Ishikawa (cell line): Measurements from ENCODE around the gene TP53I13.

ENCODE experiments used
- CEBPB ChIP-seq: IDR thresholded peaks from 2 replicates; pipeline ENCODE4 v1.6.1; 2012
- CREB1 ChIP-seq: IDR thresholded peaks from 2 replicates; pipeline ENCODE4 v1.6.1; 2012; ENCODE audit warnings: low read depth
- EGR1 ChIP-seq: IDR thresholded peaks from 2 replicates; pipeline ENCODE4 v1.6.1; 2012
- EP300 ChIP-seq: IDR thresholded peaks from 2 replicates; pipeline ENCODE4 v1.6.1; 2012; ENCODE audit warnings: borderline replicate concordance
- FOXM1 ChIP-seq: IDR thresholded peaks from 2 replicates; pipeline ENCODE4 v1.6.1; 2012; ENCODE audit warnings: low read depth, borderline replicate concordance
- NFIC ChIP-seq: IDR thresholded peaks from 2 replicates; pipeline ENCODE4 v1.6.1; 2012
- RAD21 ChIP-seq: IDR thresholded peaks from 2 replicates; pipeline ENCODE4 v1.6.1; 2012; ENCODE audit warnings: low read depth
- REST ChIP-seq: IDR thresholded peaks from 2 replicates; pipeline ENCODE4 v1.6.1; 2012; ENCODE audit warnings: low read depth, mild to moderate bottlenecking
- TAF1 ChIP-seq: IDR thresholded peaks from 2 replicates; pipeline ENCODE4 v1.6.1; 2012; ENCODE audit warnings: low read depth, mild to moderate bottlenecking
- TCF12 ChIP-seq: IDR thresholded peaks from 2 replicates; pipeline ENCODE4 v1.6.1; 2012; ENCODE audit warnings: low read depth
- TEAD4 ChIP-seq: IDR thresholded peaks from 2 replicates; pipeline ENCODE4 v1.6.1; 2012
- YY1 ChIP-seq: IDR thresholded peaks from 2 replicates; pipeline ENCODE4 v1.6.1; 2012; ENCODE audit warnings: low read depth
- ZBTB7A ChIP-seq: IDR thresholded peaks from 2 replicates; pipeline ENCODE4 v1.6.1; 2012; ENCODE audit warnings: low read depth
- TF ChIP-seq, protein P1 (sequence below): IDR thresholded peaks from 2 replicates; pipeline ENCODE4 v1.6.1; 2012
- TF ChIP-seq, protein P2 (sequence below): IDR thresholded peaks from 2 replicates; pipeline ENCODE4 v1.6.1; 2012

The TP53I13 gene

GRCh38 chr17:29562615-29563014, 5.9 kb upstream of the TP53I13 start:
- no peak for TF ChIP-seq RAD21
- TF ChIP-seq NFIC = no peak
- no peak for TF ChIP-seq TCF12
- TF ChIP-seq EP300 = no peak
- no peak for TF ChIP-seq CREB1
- no peak for TF ChIP-seq ZBTB7A
- TF ChIP-seq, protein P1, sequence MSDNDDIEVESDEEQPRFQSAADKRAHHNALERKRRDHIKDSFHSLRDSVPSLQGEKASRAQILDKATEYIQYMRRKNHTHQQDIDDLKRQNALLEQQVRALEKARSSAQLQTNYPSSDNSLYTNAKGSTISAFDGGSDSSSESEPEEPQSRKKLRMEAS = no peak
- TF ChIP-seq TAF1 = no peak
- no peak for TF ChIP-seq YY1
- TF ChIP-seq EGR1 = no peak
- TF ChIP-seq REST = no peak
- no peak for TF ChIP-seq FOXM1
- TF ChIP-seq, protein P2, sequence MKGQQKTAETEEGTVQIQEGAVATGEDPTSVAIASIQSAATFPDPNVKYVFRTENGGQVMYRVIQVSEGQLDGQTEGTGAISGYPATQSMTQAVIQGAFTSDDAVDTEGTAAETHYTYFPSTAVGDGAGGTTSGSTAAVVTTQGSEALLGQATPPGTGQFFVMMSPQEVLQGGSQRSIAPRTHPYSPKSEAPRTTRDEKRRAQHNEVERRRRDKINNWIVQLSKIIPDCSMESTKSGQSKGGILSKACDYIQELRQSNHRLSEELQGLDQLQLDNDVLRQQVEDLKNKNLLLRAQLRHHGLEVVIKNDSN = no peak
- TF ChIP-seq TEAD4 = no peak
- TF ChIP-seq CEBPB = no peak

GRCh38 chr17:29563816-29564215, 4.7 kb upstream of the TP53I13 start:
- TF ChIP-seq RAD21 = no peak

DNA sequence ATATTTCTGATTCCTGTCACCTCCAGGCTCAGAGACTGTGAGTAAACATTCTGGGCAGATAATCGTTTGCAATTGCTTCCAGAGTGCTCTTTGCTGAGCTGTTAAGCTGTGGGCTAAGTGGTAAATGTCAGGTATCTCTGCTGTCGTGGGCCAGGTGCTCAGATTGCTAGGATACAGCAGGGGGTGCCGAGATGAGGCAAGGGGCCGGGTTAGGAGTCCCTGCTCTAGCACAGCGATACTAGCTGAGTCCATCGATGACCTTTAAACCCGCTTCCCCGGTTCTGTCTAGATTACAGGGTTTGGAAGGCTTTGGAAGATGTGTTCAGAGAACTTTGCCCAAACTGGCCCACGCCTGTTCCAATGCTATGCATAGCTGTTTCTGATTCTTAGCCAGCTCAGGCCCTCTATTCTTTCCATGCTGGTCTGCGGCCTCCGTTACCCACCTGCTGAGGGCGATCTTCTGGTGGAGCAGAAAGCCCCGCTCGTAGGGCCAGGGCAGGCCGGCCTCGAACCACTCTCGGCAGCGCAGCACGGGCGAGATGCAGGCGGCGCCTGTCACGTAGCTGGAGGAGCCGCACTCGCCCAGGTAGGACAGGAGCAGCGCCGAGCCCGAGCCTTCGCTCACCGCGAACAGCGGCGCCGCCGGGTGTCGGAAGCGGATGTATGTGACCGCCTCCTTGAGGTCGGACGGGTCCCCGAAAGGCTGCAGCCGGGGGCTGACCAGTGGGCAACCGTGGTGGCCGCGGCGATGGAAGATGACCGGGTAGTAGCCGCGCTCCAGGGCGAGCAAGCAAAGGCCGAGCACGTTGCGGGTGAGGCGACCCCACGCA, 2.6 kb upstream of the TP53I13 start:
- TF ChIP-seq CEBPB (no peak), TAF1 (no peak), TCF12 (no peak), ZBTB7A (no peak), NFIC (no peak), EGR1 (no peak), TEAD4 (no peak), RAD21 (no peak), EP300 (no peak), REST (no peak), CREB1 (no peak), FOXM1 (no peak), YY1 (no peak)
- TF ChIP-seq, protein P2 = no peak
- TF ChIP-seq, protein P1 = no peak

DNA sequence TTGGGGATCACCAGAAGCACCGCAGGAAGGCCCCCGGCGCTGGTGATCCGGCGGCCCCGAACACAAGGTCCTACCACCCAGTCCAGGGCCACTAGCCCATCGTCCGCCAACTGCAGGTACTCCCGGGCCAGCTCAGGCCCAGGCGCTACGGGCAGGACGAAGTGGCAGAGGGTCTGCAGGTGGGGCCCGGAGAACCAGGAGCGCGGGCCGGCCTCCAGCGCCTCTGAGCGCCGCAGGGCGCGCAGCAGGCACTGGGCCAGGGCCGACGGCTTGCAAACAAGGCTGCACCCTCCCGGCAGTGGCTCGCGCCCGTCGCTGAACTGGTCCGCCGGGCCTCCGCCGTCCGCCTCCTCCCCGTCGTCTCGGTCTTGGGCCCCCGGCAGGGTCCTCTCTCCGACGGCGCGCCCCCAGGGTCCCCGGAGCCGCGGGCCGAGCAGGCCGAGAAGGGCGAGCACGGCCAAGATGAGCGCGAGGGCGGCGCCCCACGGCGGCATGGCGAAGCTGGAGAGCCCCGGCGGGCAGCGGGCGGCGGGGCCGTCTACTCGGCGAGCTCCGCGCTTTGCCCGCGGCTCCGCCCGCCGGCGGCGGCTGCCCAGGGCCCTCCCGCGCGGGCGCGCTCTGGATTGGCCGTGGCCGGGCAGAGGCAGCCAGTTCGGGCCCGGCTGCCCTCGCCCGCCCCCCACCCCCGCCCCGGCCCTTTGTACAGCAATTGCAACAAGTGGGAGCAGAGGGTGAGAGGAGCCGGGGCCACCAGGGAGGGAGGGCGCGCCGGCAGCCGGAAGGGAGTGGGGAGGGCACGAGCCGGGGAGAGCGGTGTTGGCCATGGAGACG, 1.8 kb upstream of the TP53I13 start, which contains the start of gene ABHD15:
Gene ABHD15 (minus strand): TSS at position 565 of the 831 bp plus-strand sequence. CDS start 71 bp downstream, at position 494.
- TF ChIP-seq, protein P1 = peak; percentile 40
- TF ChIP-seq TAF1 = peak; percentile 39; the same call in 1 of the 2 replicates
- TF ChIP-seq NFIC = peak; percentile 66; the same call in 1 of the 2 replicates
- no peak for TF ChIP-seq RAD21
- no peak for TF ChIP-seq CREB1
- peak; percentile 15; the same call in 1 of the 2 replicates for TF ChIP-seq ZBTB7A

DNA sequence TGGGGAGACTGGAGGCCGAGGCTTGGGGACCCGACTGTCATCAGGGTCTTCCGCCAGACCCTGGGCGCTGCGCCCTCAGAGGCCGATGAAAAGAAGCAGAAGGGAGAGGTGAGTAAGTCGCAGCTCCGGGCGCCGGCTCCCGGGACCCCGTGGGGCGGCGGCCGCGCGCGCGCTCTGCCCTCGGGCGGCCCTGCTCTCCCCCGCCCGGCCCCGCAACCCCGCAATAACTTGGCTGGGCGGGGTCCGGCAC, 1.3 kb upstream of the TP53I13 start:
- TF ChIP-seq ZBTB7A (peak; percentile 19; the same call in 1 of the 2 replicates), RAD21 (no peak), REST (no peak), CREB1 (no peak)
